Upper lobe of right lung (tissue), 1 donor: Measurements from ENCODE around the gene DAD1. TPM values are rescaled to one million over a fixed set of nuclear protein-coding genes. Genes with fewer than 3 reads are reported as not detected.

Source experiments
- ATAC-seq: fragments of 200-7000 bp; cut with Tn5 transposase; one replicate; pipeline ENCODE4 v1.9.1; 2020; ENCODE audit warnings: mild to moderate bottlenecking, moderate library complexity
- DNase-seq: peaks from one replicate; pipeline ENCODE4 v3.0.0-alpha.2; 2020
- H3K27ac ChIP-seq: fragments of 200-600 bp; one replicate; pipeline ENCODE4 v1.8.0; 2022
- H3K27me3 ChIP-seq: fragments of 200-600 bp; one replicate; pipeline ENCODE4 v1.8.0; 2022; ENCODE audit warnings: mild to moderate bottlenecking
- H3K36me3 ChIP-seq: fragments of 200-600 bp; one replicate; pipeline ENCODE4 v1.8.0; 2022
- H3K4me1 ChIP-seq: fragments of 200-600 bp; one replicate; pipeline ENCODE4 v1.8.0; 2022
- H3K4me3 ChIP-seq: fragments of 200-600 bp; one replicate; pipeline ENCODE4 v1.8.0; 2022; ENCODE audit warnings: mild to moderate bottlenecking
- H3K9me3 ChIP-seq: fragments of 200-600 bp; one replicate; pipeline ENCODE4 v1.8.0; 2022
- CTCF ChIP-seq: fragments of 200-600 bp; IDR thresholded peaks from one replicate; pipeline ENCODE4 v1.8.0; 2022; ENCODE audit warnings: antibody characterized with exemption
- intact Hi-C: fragments of 100-400 bp; cut with DNase I; formaldehyde crosslinking; loops from one replicate; pipeline ENCODE4 v1.11.0; 2022
- total RNA-seq: library from RNA; stranded (reverse); fragmentation: NEBNext Ultra II Directional; extraction: Animal tissue kit (Norgen Biotek cat#: 25700); gene quantifications from one replicate; pipeline ENCODE4 v1.2.1, GENCODE V29; 2021
- donor health status: DM: no; HTN: yes; CAD: no; lungs with severe emphysema.

Gene DAD1
- total RNA-seq, 1 donor from 2014 or later = 184 TPM

GRCh38 chr14:22580625-22581024 is 8.4 kb downstream of the DAD1 start:
- H3K36me3 ChIP-seq = no peaks in the 10 kb centered on the region
- no peak overlapping the region for H3K27ac ChIP-seq
- H3K27me3 ChIP-seq = no peaks in the 10 kb centered on the region
- DNase-seq (no peak), ATAC-seq (no peak)
- peaks cover 11% of the 10 kb centered on the region for H3K4me1 ChIP-seq
- no peaks in the 10 kb centered on the region for H3K9me3 ChIP-seq
- no peak for TF ChIP-seq CTCF
- intact Hi-C loops = no loop called here
- H3K4me3 ChIP-seq = no peak overlapping the region

- Histone ChIP-seq H3K27me3 (no peaks in the 10 kb centered on the region), H3K9me3 (no peaks in the 10 kb centered on the region), H3K36me3 (peaks cover 2% of the 10 kb centered on the region), H3K4me1 (peaks cover 8% of the 10 kb centered on the region), H3K4me3 (no peak overlapping the region), H3K27ac (no peak overlapping the region)
- TF ChIP-seq CTCF = no peak
- DNase-seq (no peak), ATAC-seq (no peak)
- intact Hi-C loops = loop anchor here (10.0 kb wide), 1 partner anchor 75 kb away; no protein-coding TSS in a partner anchor
Measured at GRCh38 chr14:22579881-22580280, 9.1 kb downstream of the DAD1 start.

- Histone ChIP-seq H3K4me1 (peaks cover 8% of the 10 kb centered on the region), H3K9me3 (no peaks in the 10 kb centered on the region), H3K27me3 (no peaks in the 10 kb centered on the region), H3K36me3 (peaks cover 9% of the 10 kb centered on the region), H3K4me3 (no peak overlapping the region), H3K27ac (no peak overlapping the region)
- intact Hi-C loops = loop anchor here (10.0 kb wide), 1 partner anchor 76 kb away; no protein-coding TSS in a partner anchor
- no peak for DNase-seq
- ATAC-seq = no peak
- TF ChIP-seq CTCF = no peak
Measured at GRCh38 chr14:22579236-22579635, 9.8 kb downstream of the DAD1 start.

GRCh38 chr14:22577334-22577908 is 11.6 kb downstream of the DAD1 start:
- intact Hi-C loops = loop anchor here (10.0 kb wide), 1 partner anchor 77 kb away; no protein-coding TSS in a partner anchor
- Histone ChIP-seq H3K4me3 (no peak overlapping the region), H3K4me1 (no peaks in the 10 kb centered on the region), H3K36me3 (peaks cover 27% of the 10 kb centered on the region), H3K9me3 (no peaks in the 10 kb centered on the region), H3K27me3 (no peaks in the 10 kb centered on the region), H3K27ac (no peak overlapping the region)
- ATAC-seq (no peak), DNase-seq (no peak)
- no peak for TF ChIP-seq CTCF

GRCh38 chr14:22573804-22574203 is 15.2 kb downstream of the DAD1 start:
- Histone ChIP-seq H3K36me3 (peaks cover 52% of the 10 kb centered on the region), H3K9me3 (no peaks in the 10 kb centered on the region), H3K27me3 (no peaks in the 10 kb centered on the region), H3K27ac (no peak overlapping the region), H3K4me1 (peaks cover 3% of the 10 kb centered on the region), H3K4me3 (no peak overlapping the region)
- intact Hi-C loops = loop anchor here (10.0 kb wide), 1 partner anchor 81 kb away; no protein-coding TSS in a partner anchor
- ATAC-seq (no peak), DNase-seq (no peak)
- TF ChIP-seq CTCF = no peak
